NCI-H526 (cell line): ENCODE data around the gene SLC30A7.
"Not testable (repeated sequence)": the region's sequence is repeated elsewhere in the genome, so short reads cannot be mapped to it uniquely, and the experiment has no call there.

Source experiments
- DNase-seq, 2 experiments: peaks; one replicate each; lab custom pipeline; 2025; lab: John Stamatoyannopoulos, UW

The SLC30A7 gene, protein sequence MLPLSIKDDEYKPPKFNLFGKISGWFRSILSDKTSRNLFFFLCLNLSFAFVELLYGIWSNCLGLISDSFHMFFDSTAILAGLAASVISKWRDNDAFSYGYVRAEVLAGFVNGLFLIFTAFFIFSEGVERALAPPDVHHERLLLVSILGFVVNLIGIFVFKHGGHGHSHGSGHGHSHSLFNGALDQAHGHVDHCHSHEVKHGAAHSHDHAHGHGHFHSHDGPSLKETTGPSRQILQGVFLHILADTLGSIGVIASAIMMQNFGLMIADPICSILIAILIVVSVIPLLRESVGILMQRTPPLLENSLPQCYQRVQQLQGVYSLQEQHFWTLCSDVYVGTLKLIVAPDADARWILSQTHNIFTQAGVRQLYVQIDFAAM

GRCh38 chr1:100895540-100896480 is at the start of gene SLC30A7:
SLC30A7 (plus strand) TSS chr1:100896090; CDS start chr1:100896263, 173 bp downstream.
- peak; percentile 80 to 94 for DNase-seq

GRCh38 chr1:100847361-100848082 is 48.4 kb upstream of the SLC30A7 start:
- DNase-seq, result no peak

DNA sequence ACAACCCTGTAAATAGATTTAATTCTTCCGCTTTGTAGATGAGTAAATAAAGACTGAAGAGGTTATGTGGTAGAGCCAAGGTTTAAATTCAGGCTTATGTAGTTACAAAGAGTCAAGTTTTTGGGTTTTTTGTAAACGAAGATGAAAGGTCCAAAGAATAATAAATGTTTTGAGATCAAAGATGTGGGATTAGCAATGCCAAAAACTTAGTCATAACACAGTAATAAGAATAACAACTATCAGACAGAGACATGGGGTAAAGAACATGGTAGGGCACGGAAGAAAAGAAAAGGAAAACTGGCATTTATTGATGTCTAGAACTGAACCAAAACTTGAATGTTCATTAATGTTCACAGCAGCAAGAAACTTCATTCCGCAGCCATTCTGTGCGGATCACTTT is 44.2 kb upstream of the SLC30A7 start:
- no peak for DNase-seq

DNA sequence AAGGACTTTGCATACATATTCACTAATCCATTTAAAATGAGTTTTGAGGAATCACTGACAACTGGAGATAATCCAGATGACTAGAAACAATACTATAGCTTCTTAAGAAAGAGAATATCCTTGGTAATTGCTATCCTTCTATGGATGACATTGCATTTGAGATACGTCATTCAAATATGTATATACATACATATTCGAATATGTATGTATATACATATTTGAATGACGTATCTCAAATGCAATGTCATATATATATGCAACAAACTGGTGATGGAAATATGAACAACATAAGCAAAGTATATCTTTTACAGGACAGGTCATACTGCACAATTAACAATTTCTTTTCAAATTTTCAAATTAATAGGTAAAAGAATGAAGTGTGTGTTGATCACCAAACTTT is 42.9 kb upstream of the SLC30A7 start:
- DNase-seq, result no peak

GRCh38 chr1:100855116-100855515 is 40.8 kb upstream of the SLC30A7 start:
- not testable (repeated sequence) for DNase-seq

- no peak for DNase-seq
These were observed 35.4 kb upstream of the SLC30A7 start for GRCh38 chr1:100860397-100860991.

- DNase-seq, result no peak
These were observed 34.5 kb upstream of the SLC30A7 start for GRCh38 chr1:100861379-100861778.

DNA sequence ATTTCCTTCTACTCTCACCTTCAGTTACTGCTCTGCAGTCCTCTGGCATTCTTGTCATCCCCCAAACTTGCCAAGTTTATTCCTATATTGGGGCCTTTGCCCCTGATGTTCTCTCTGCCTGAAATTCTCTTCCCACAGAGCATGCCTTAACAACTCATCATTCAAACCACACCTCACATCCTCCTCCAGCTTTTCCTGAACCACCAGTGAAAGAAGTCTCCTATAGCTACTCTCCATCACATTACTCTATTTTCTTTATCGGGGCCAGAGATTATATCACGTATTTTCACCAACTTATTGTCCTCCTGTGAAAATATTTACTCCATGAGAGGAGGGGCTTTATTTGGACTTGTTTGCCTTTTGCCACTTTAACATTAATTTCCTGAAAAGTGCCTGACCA is 33.3 kb upstream of the SLC30A7 start:
- no peak for DNase-seq

DNA sequence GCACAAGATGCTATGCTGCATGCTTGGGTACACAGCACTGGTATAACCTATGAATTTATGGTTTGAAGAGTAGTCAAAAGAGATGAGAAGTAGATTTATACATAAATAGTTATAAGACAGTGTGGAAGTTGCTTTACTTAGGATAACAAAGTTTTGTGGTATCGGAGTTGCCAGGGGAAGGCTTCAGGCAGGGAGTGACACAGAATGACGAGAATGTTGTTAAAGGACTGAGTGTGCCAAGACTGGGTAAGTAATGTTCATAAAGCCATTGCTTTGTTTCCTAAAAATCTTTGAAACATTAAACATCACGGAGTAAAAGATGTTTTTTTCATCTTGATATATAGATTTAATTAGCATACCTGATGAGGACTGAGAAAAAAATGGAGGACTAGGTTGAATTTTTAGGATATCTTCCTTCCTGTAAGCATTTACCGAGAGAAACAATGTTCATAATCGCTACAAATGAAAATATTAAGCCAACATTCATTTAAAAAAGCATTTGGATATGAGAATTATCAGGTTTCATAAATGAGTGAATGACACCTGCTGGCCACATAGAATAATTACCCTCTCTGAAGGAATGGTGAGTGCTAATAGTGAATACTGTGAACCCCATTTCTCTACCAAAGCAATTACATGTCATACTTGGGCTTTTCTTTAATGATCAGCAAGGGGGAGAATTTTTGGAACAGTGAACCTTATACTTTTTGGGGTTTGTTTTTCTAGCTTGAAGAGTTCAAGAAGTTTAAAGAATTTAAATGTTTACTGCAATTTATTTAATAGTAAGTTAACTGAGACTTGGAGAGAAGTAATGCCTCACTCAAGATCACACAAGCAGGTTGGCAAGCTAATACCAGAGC is 29.6 kb upstream of the SLC30A7 start:
- DNase-seq, result peak in 1 of 2 experiments; percentile 51

GRCh38 chr1:100866901-100867206 is 29.0 kb upstream of the SLC30A7 start:
- DNase-seq, result no peak

DNA sequence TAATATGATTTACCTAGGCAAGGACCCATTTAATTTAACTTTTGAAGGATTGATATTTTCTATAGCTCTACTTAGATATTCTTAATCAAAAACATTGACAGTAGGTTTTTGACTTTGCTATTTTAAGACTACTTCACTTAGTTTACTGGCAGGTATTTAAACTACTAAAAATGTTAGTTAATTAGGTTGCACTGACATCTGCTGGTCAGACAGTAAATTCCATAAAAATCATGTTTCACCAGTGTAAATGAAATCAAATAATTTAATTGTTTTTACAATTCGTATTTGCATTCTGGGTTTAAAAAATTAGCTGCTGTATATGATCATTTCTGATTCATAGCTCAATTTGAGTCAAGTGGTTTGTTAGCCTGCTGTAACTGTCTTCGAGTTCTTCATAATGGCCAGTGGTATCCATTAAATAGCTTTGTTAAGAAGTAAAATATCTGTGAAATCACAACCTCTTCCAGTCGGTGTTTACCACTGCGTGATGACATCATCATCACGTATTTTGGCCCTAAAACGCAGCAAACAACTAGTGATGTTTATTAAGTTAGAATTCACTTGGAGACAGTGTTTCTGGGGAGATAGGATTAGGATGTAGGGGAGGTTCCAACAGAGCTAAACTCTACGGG is 27.4 kb upstream of the SLC30A7 start:
- DNase-seq, result peak in 1 of 2 experiments; percentile 45

DNA sequence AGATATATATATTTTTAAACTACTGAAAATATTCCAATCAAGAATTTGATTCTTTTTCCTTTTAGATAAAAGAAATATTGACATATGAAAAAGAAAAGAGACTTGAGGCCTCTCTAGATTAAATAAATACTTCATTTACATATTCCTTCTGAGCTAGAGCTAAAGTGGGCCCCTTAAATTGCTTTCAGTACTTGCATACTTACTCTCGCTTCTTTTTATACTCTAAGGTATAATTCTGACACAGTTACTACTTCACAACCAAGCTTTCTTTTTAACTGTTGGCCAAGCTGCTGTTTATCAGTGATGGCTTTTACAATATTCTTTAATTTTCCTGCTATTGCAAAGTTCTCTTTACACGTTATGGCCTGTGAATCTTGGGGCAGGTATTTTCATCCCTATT is 25.9 kb upstream of the SLC30A7 start:
- DNase-seq, result no peak

GRCh38 chr1:100874433-100874832 is 21.5 kb upstream of the SLC30A7 start:
- DNase-seq, result no peak

- peak; percentile 34 to 36 for DNase-seq
These were observed 20.7 kb upstream of the SLC30A7 start for GRCh38 chr1:100875228-100875627.

GRCh38 chr1:100876291-100876690 is 19.6 kb upstream of the SLC30A7 start:
- no peak for DNase-seq

GRCh38 chr1:100879422-100879821 is 16.5 kb upstream of the SLC30A7 start:
- no peak for DNase-seq

- DNase-seq, result no peak
These were observed 14.2 kb upstream of the SLC30A7 start for GRCh38 chr1:100881687-100882086.

- DNase-seq, result no peak
These were observed 13.2 kb upstream of the SLC30A7 start for GRCh38 chr1:100882698-100883097.

- DNase-seq, result no peak
These were observed 11.9 kb upstream of the SLC30A7 start for GRCh38 chr1:100883963-100884362.

DNA sequence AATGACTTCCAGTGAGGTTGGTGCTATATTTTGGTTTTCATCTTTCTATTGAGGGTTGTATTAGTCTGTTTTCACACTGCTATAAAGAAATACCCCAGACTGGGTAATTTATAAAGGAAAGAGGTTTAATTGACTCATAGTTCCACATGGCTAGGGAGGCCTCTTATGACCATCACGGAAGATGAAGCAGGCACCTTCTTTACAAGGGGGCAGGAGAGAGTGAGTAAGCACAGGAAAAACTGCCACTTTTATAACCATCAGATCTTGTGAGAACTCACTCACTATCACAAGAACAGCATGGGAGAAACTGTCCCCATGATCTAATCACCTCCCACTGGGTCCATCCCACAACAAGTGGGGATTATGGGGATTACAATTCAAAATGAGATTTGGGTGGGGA is 6.9 kb upstream of the SLC30A7 start:
- not testable (repeated sequence) for DNase-seq
